ENCODE results near the gene ALG11.
"Not testable (repeated sequence)": the region's sequence is repeated elsewhere in the genome, so short reads cannot be mapped to it uniquely, and the experiment has no call there.

ALG11 gene

DNA sequence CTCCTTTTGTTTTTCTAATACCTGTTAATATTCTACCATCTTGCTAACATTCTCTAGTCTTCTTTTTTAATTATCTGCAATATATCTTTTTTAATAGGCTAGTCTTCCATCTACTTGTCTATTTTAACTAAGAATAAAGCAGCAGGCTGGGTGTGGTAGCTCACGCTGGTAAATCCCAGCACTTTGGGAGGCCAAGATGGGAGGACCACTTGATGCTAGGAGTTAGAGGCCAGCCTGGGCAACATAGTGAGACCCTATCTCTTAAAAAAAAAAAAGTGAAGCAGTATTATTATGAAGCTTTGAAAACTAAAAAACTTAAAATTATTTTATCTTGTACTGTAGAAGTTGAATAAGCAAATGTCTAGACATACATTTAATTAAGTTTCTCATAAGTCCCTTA lies 15.6 kb downstream of the ALG11 start:
- no peak for DNase-seq (ENCODE audit: low read depth in 2 of 3, low spot score in 1 of 3)

DNA sequence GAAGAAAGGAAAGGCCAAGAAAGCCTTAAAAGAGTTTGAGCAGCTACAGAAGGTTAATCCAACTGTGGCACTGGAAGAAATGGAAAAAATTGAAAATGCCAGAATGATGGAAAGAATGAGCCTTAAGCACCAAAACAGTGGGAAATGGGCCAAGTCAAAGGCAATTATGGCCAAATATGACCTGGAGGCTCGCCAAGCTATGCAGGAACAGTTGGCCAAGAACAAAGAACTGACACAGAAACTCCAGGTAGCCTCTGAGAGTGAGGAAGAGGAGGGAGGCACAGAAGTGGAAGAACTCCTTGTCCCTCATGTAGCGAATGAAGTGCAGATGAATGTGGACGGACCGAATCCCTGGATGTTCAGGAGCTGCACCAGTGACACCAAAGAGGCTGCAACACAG lies 17.4 kb downstream of the ALG11 start:
- DNase-seq (ENCODE audit: low read depth in 2 of 3, low spot score in 1 of 3) = no peak

DNA sequence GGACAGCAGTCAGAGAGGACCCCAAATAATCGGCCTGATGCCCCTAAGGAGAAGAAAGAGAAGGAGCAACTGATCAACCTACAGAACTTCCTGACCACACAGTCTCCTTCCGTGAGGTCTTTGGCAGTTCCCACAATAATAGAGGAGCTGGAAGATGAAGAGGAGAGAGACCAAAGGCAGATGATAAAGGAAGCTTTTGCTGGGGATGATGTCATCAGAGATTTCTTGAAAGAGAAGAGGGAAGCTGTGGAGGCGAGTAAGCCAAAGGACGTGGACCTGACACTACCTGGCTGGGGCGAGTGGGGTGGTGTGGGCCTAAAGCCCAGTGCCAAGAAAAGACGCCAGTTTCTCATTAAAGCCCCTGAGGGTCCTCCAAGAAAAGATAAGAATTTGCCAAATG lies 18.2 kb downstream of the ALG11 start:
- DNase-seq (ENCODE audit: low read depth in 2 of 3, low spot score in 1 of 3) = not testable (repeated sequence)

DNA sequence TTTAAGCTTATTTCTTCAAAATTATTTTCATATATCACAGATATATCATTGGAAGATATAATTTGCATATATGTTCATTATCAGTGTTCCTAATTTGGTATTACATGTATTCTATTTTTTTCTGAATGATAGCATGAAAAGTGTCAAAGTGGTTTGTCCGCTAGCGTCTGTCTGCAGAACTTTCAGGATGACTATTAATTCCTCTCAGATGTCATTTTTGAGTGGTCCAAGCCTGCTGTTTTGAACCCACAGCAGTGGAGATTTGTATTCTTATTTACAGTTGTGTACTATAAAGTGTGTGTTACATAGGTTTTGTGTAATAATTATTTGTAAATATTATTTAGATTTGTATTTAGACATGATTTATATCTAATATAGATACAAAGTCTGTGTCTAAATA lies 20.8 kb downstream of the ALG11 start:
- DNase-seq (ENCODE audit: low read depth in 2 of 3, low spot score in 1 of 3) = no peak

GRCh38 chr13:52034616-52035226 lies 22.5 kb downstream of the ALG11 start:
- DNase-seq (ENCODE audit: low read depth in 2 of 3, low spot score in 1 of 3) = no peak

GRCh38 chr13:52036037-52036436 lies 23.8 kb downstream of the ALG11 start:
- no peak for DNase-seq (ENCODE audit: low read depth in 2 of 3, low spot score in 1 of 3)

- DNase-seq (ENCODE audit: low read depth in 2 of 3, low spot score in 1 of 3) = no peak
Measured at GRCh38 chr13:52043675-52044074, 31.5 kb downstream of the ALG11 start.

GRCh38 chr13:52047463-52047862 lies 35.3 kb downstream of the ALG11 start:
- no peak for DNase-seq (ENCODE audit: low read depth in 2 of 3, low spot score in 1 of 3)

GRCh38 chr13:52048516-52048915 lies 36.3 kb downstream of the ALG11 start:
- DNase-seq (ENCODE audit: low read depth in 2 of 3, low spot score in 1 of 3) = no peak

DNA sequence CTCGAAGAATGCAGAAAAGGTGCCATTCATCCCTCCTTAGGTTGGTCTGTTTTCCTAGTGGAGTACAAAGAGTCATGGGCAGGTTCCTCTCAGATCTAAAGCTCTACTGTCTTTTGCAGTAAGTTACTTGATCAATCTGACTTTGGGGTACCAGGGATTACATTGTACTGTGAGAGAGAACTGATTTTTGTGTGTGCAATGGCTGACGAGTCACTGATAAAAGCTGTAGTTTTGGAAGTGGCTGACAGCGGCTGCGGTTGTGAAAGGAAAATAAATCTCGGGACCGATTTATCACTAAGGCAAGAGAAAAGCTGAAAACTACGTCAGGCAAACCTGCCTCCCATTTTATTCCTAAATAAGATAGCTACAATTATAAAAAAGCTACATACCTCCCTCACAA lies 39.2 kb downstream of the ALG11 start:
- DNase-seq (ENCODE audit: low read depth in 2 of 3, low spot score in 1 of 3) = no peak

DNA sequence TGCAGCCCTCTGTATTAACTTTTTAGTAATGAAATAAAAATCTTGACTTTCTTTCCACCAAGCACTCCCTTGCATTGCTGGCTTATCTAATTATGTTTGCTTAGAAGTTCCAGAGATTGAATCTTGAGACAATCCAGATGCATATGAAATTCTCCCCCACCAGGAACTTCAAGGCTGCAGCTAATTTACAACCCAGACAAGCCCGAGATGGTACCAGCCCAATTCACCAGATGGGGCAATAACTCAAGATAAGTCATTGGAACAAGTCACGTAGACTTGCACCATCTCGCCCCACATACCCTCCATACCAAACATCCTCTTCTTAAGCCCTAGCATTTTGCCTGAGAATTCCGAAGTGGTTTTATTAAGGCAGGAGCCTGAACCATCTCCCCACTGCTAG lies 41.3 kb downstream of the ALG11 start:
- DNase-seq (ENCODE audit: low read depth in 2 of 3, low spot score in 1 of 3) = no peak

- DNase-seq (ENCODE audit: low read depth in 2 of 3, low spot score in 1 of 3) = not testable (repeated sequence)
Measured at GRCh38 chr13:52061064-52061463, 48.9 kb downstream of the ALG11 start.

DNA sequence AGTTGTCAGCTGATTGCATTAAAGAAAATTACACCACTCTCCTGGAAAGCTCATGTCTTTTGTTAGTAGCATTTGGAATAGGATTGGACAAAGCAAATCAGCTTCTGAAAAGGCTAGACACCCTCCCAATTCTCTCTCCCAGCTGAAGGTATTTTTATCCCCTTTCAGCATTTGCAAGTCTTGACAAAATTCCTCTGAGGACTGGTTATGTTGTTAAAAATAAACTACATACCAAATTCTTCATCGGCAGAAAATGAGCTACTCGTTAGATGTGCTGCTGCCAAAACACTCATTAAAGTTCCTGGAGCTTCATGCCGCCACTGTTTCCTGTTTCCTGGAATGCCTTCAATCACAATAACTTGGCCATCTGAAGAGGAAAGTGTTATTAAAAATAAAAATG lies 49.4 kb downstream of the ALG11 start:
- DNase-seq (ENCODE audit: low read depth in 2 of 3, low spot score in 1 of 3) = no peak

DNA sequence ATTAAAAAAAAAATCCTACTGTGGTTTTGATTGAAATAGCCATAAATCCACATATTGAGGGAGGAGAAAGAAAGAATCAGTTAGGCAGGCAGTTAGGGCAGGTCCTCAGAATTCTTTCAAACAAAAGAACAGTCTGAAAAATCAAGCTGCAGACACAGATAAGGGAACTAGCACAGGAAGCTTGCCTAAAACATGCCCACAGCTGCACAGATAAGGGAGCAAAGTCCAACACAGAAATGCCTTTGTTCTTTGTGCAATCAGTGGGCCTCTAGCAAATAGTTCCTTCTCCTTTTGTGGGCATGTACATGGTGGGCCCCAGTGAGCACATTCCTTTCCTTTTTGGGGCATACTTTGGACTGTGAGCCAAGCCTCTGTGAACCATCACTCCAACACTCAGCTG lies 55.0 kb downstream of the ALG11 start:
- DNase-seq (ENCODE audit: low read depth in 2 of 3, low spot score in 1 of 3) = no peak

- DNase-seq (ENCODE audit: low read depth in 2 of 3, low spot score in 1 of 3) = peak in 2 of 3 donors; percentile 2 to 3
Measured at GRCh38 chr13:52070929-52071523, 58.8 kb downstream of the ALG11 start.

Measured in stimulated activated CD4-positive, alpha-beta T cell treated with anti-CD3 and anti-CD28 coated beads, Interleukin-12 subunit alpha, Interleukin-12 subunit beta, amount 100 ng/mL, for 48 hours (primary cell).